Neural cell (in vitro differentiated cells): ENCODE data around the gene SLC6A7. TPM values are rescaled to one million over a fixed set of nuclear protein-coding genes. Genes with fewer than 3 reads are reported as not detected.

Source experiments
- H2AFZ ChIP-seq: fragments of 200-600, 300-800 bp; sonication (generic), shearing (Covaris generic); 2 replicates; pipeline ENCODE4 v1.6.0; 2014; ENCODE audit warnings: low read depth, mild to moderate bottlenecking, antibody characterized with exemption, low read length, moderate library complexity
- H3F3A ChIP-seq: fragments of 200-600 bp; shearing (Covaris generic); 2 replicates; pipeline ENCODE4 v1.6.1; 2016; ENCODE audit warnings: mild to moderate bottlenecking, moderate library complexity, mixed read lengths, antibody characterized with exemption, low read length; ENCODE audit not compliant: insufficient read depth, poor library complexity, severe bottlenecking
- H3K27ac ChIP-seq: fragments of 200-600, 300-800 bp; sonication (generic), shearing (Covaris generic); 2 replicates; pipeline ENCODE4 v1.5.1; 2014; ENCODE audit warnings: mild to moderate bottlenecking, low read length, moderate library complexity
- H3K27me3 ChIP-seq: fragments of 300-800, 200-600 bp; sonication (generic), shearing (Covaris generic); 2 replicates; pipeline ENCODE4 v1.6.0; 2014; ENCODE audit warnings: mild to moderate bottlenecking, low read depth, low read length, moderate library complexity; ENCODE audit not compliant: insufficient read depth
- H3K36me3 ChIP-seq: fragments of 300-800, 200-600 bp; sonication (generic), shearing (Covaris generic); 2 replicates; pipeline ENCODE4 v1.5.1; 2014; ENCODE audit warnings: mild to moderate bottlenecking, antibody characterized with exemption, low read length, moderate library complexity; ENCODE audit not compliant: insufficient read depth
- H3K4me2 ChIP-seq: fragments of 300-800, 200-600 bp; sonication (generic), shearing (Covaris generic); 2 replicates; pipeline ENCODE4 v1.6.0; 2014; ENCODE audit warnings: mild to moderate bottlenecking, low read length
- H3K4me3 ChIP-seq: fragments of 300-800, 200-600 bp; sonication (generic), shearing (Covaris generic); 2 replicates; pipeline ENCODE4 v1.5.1; 2014; ENCODE audit warnings: mild to moderate bottlenecking, low read length, moderate library complexity
- H3K79me2 ChIP-seq: fragments of 200-600 bp; shearing (Covaris generic); replicated peaks from 2 replicates; pipeline ENCODE4 v1.6.0; 2014; ENCODE audit warnings: mild to moderate bottlenecking, low read length, moderate library complexity; ENCODE audit not compliant: insufficient read depth
- H3K9ac ChIP-seq: fragments of 300-800, 200-600 bp; sonication (generic), shearing (Covaris generic); 2 replicates; pipeline ENCODE4 v1.6.1; 2016; ENCODE audit warnings: mild to moderate bottlenecking, low read length, mixed read lengths
- H3K9me2 ChIP-seq: fragments of 200-600 bp; shearing (Covaris generic); 2 replicates; pipeline ENCODE4 v1.6.1; 2016; ENCODE audit warnings: mild to moderate bottlenecking, low read length, mixed read lengths; ENCODE audit not compliant: insufficient read depth
- H3K9me3 ChIP-seq: fragments of 200-600, 300-800 bp; sonication (generic), shearing (Covaris generic); 2 replicates; pipeline ENCODE4 v1.6.1; 2016; ENCODE audit warnings: mild to moderate bottlenecking, mixed run types, low read length, moderate library complexity, mixed read lengths
- H4K20me1 ChIP-seq: fragments of 200-600 bp; shearing (Covaris generic); 2 replicates; pipeline ENCODE4 v1.6.1; 2016; ENCODE audit warnings: mild to moderate bottlenecking, mixed run types; ENCODE audit not compliant: insufficient read depth
- EP300 ChIP-seq: fragments of 450-650 bp; conservative IDR thresholded peaks from 2 replicates; pipeline ENCODE4 v1.6.1; 2014; ENCODE audit warnings: antibody characterized with exemption, mild to moderate bottlenecking, moderate library complexity; ENCODE audit not compliant: poor library complexity, severe bottlenecking
- EZH2 ChIP-seq: fragments of 200-600, 300-800 bp; shearing (Covaris generic), sonication (generic); IDR thresholded peaks from 2 replicates; pipeline ENCODE4 v1.6.1; 2014; ENCODE audit warnings: antibody characterized with exemption, low read length, borderline replicate concordance, mild to moderate bottlenecking; ENCODE audit not compliant: insufficient read depth, poor library complexity, severe bottlenecking
- MXI1 ChIP-seq: fragments of 450-650 bp; conservative IDR thresholded peaks from 2 replicates; pipeline ENCODE4 v1.6.1; 2014; ENCODE audit warnings: antibody characterized with exemption, mild to moderate bottlenecking; ENCODE audit not compliant: poor library complexity, severe bottlenecking
- POLR2AphosphoS5 ChIP-seq: IDR thresholded peaks from 2 replicates; pipeline ENCODE4 v1.6.1; 2012
- RAD21 ChIP-seq: fragments of 450-650 bp; conservative IDR thresholded peaks from 2 replicates; pipeline ENCODE4 v1.6.1; 2014; ENCODE audit warnings: antibody characterized with exemption, mild to moderate bottlenecking, moderate library complexity
- REST ChIP-seq: IDR thresholded peaks from 2 replicates; pipeline ENCODE4 v1.6.1; 2012; ENCODE audit warnings: borderline replicate concordance
- SMC3 ChIP-seq: fragments of 450-650 bp; conservative IDR thresholded peaks from 2 replicates; pipeline ENCODE4 v1.6.1; 2014; ENCODE audit warnings: antibody characterized with exemption, mild to moderate bottlenecking, moderate library complexity; ENCODE audit not compliant: poor library complexity
- TAF1 ChIP-seq: IDR thresholded peaks from 2 replicates; pipeline ENCODE4 v1.6.1; 2012; ENCODE audit warnings: low read depth
- polyA plus RNA-seq: library from polyadenylated mRNA; depleted of rRNA; stranded (reverse); fragments of >200 nt; gene quantifications from 2 replicates; pipeline ENCODE4 v1.2.3, GENCODE V29; 2014
- TF ChIP-seq, protein P1 (sequence below): fragments of 450-650 bp; IDR thresholded peaks from 2 replicates; pipeline ENCODE4 v1.5.1; 2014; ENCODE audit warnings: antibody characterized with exemption, mild to moderate bottlenecking, moderate library complexity; ENCODE audit not compliant: poor library complexity, severe bottlenecking

Gene SLC6A7
- polyA plus RNA-seq, 1 donor from 2014 or later = 4.6 TPM

DNA sequence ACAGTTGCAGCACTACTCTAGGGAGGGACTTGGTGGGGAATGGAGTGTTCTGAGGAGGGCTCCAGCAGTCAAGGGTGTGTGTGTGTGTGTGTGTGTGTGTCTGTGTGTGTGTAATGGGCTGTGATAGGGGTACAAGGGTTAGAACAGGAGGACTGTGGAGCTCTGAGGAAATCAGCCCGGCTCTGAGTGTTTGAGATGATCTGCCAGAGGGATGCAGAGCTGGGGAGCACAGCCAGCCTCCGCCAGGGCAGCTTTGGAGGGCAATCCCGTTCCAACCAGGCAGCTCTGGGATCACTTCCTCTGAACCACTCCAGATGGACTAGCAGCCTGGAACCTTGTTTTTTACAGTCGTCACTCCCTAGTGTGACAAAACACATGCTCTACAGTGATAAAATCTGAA lies 3.0 kb upstream of the SLC6A7 start:
- Histone ChIP-seq H3K9me2 (no peaks in the 10 kb centered on the region), H3K36me3 (no peaks in the 10 kb centered on the region), H3K27me3 (peaks cover 34% of the 10 kb centered on the region), H3K79me2 (no peaks in the 10 kb centered on the region), H3K9ac (no peak overlapping the region), H3K9me3 (no peaks in the 10 kb centered on the region), H4K20me1 (no peaks in the 10 kb centered on the region), H3K4me2 (no peak overlapping the region), H3K27ac (no peak overlapping the region), H3F3A (no peaks in the 10 kb centered on the region), H2AFZ (no peak overlapping the region), H3K4me3 (no peak overlapping the region)
- no peak for TF ChIP-seq EP300
- no peak for TF ChIP-seq TAF1
- TF ChIP-seq RAD21 = no peak
- no peak for TF ChIP-seq EZH2
- TF ChIP-seq POLR2AphosphoS5 = no peak
- TF ChIP-seq REST = no peak
- TF ChIP-seq MXI1 = no peak
- TF ChIP-seq, protein P1, sequence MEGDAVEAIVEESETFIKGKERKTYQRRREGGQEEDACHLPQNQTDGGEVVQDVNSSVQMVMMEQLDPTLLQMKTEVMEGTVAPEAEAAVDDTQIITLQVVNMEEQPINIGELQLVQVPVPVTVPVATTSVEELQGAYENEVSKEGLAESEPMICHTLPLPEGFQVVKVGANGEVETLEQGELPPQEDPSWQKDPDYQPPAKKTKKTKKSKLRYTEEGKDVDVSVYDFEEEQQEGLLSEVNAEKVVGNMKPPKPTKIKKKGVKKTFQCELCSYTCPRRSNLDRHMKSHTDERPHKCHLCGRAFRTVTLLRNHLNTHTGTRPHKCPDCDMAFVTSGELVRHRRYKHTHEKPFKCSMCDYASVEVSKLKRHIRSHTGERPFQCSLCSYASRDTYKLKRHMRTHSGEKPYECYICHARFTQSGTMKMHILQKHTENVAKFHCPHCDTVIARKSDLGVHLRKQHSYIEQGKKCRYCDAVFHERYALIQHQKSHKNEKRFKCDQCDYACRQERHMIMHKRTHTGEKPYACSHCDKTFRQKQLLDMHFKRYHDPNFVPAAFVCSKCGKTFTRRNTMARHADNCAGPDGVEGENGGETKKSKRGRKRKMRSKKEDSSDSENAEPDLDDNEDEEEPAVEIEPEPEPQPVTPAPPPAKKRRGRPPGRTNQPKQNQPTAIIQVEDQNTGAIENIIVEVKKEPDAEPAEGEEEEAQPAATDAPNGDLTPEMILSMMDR = no peak
- no peak for TF ChIP-seq SMC3

DNA sequence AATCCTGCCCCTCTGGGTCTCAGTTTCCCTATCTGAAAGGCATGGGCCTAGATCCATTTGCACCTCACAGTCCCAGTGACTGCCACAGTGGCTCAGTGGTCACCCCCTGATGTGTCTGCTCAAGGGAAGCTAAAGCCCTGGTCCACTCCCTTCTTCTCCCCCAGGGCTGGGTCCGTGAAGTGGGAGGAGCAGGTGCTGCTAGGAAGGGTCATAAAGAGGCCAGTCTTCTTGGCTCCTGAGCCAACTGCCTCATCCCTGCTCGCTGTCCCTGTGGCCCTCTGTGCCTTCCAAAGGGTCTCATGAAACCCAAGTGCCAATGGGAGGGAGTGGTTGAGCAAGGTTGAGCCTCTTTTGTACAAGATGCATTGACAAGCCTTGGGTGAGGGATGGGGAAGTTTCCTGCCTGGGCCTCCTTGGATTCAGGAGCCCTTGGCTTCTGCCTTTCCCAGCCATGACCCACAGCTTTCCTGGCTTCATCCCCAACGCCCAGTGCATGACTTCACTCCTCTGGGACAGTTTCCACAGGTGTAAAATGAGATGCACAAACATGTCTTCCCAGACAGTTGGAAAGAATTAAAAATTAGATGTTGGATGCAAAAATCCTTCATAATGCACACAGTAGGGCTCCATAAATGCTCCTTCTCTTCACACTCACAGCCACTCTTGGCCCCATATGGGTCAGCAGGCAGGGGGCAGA lies 1.6 kb upstream of the SLC6A7 start:
- Histone ChIP-seq H3K27me3 (peaks cover 34% of the 10 kb centered on the region), H3K27ac (no peak overlapping the region), H3K4me3 (no peak overlapping the region), H3K4me2 (no peak overlapping the region), H4K20me1 (no peaks in the 10 kb centered on the region), H3K9ac (no peak overlapping the region), H3K36me3 (no peaks in the 10 kb centered on the region), H3K79me2 (no peaks in the 10 kb centered on the region), H3K9me3 (no peaks in the 10 kb centered on the region), H2AFZ (no peak overlapping the region), H3K9me2 (no peaks in the 10 kb centered on the region), H3F3A (no peaks in the 10 kb centered on the region)
- TF ChIP-seq MXI1 = no peak
